ENCODE measurements around the gene GMDS. TPM values are rescaled to one million over a fixed set of nuclear protein-coding genes. Genes with fewer than 3 reads are reported as not detected.

The GMDS gene
- total and polyA plus RNA-seq, 2 donors (not counting 1 experiment from before 2014, with no cell fraction given), result 12.7 to 34.5 TPM

DNA sequence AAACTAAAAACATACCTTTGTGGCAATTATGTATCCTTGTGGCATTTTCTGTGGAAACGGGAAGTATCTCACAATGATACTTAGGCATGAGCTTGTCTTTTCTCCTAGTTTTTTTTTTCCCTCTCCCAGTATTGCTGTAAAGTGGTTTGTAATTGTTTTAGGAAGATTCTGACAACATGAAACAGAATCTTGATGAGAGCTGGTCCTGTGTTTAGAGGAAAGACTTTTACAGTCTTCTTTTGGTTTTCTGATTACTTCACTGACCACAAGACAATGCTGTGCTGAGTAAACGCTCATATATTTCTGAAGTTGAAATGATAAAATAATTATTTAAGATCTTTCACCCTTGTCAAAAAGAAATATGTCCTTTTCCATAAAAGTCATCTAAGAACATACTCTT lies 434.5 kb downstream of the GMDS start:
- no peaks in the 10 kb centered on the region for H3K27me3 ChIP-seq (ENCODE audit: control insufficient read depth, insufficient read depth, low read length)
- H3K79me2 ChIP-seq (ENCODE audit: control insufficient read depth, insufficient read depth, low read length), result no peaks in the 10 kb centered on the region
- no peak overlapping the region for H2AFZ ChIP-seq (ENCODE audit: low read length)
- H3K9ac ChIP-seq (ENCODE audit: insufficient read depth, low read length), result no peak overlapping the region
- no peak for DNase-seq (ENCODE audit: low read depth in 2 of 2)
- TF ChIP-seq CTCF (conservative IDR thresholded peaks at IDR 0.05 in 1 of 2, IDR thresholded peaks at IDR 0.05 in 1 of 2; ENCODE audit: low read depth in 1 of 2, low read length in 2 of 2) (no peak), EZH2 (IDR thresholded peaks at IDR 0.05; ENCODE audit: low read length, missing control alignments) (no peak)
- H4K20me1 ChIP-seq (ENCODE audit: control insufficient read depth, extremely low read depth, insufficient read depth, low read length), result no peaks in the 10 kb centered on the region
- no peaks in the 10 kb centered on the region for H3K4me1 ChIP-seq (ENCODE audit: control insufficient read depth, extremely low read depth, insufficient read depth, low read length)
- H3K27ac ChIP-seq (ENCODE audit: insufficient read depth, low read length), result no peak overlapping the region
- H3K9me3 ChIP-seq (ENCODE audit: control insufficient read depth, insufficient read depth, low read depth, low read length), result no peaks in the 10 kb centered on the region
- no peak overlapping the region for H3K4me3 ChIP-seq (replicated peaks in 1 of 4; ENCODE audit: control extremely low read depth in 1 of 4, insufficient read depth in 1 of 4, low read depth in 3 of 4, low read length in 4 of 4)
- H3K36me3 ChIP-seq (ENCODE audit: control insufficient read depth, insufficient read depth, low read length), result no peaks in the 10 kb centered on the region
- H3K4me2 ChIP-seq (ENCODE audit: extremely low read depth, insufficient read depth, low read length), result no peak overlapping the region

- Histone ChIP-seq H4K20me1 (ENCODE audit: control insufficient read depth, extremely low read depth, insufficient read depth, low read length) (no peaks in the 10 kb centered on the region), H3K4me2 (ENCODE audit: extremely low read depth, insufficient read depth, low read length) (no peak overlapping the region)
- TF ChIP-seq CTCF (conservative IDR thresholded peaks at IDR 0.05 in 1 of 2, IDR thresholded peaks at IDR 0.05 in 1 of 2; ENCODE audit: low read depth in 1 of 2, low read length in 2 of 2), result no peak
- TF ChIP-seq EZH2 (IDR thresholded peaks at IDR 0.05; ENCODE audit: low read length, missing control alignments), result no peak
These were observed 436.0 kb downstream of the GMDS start for GRCh38 chr6:1809291-1809988.

DNA sequence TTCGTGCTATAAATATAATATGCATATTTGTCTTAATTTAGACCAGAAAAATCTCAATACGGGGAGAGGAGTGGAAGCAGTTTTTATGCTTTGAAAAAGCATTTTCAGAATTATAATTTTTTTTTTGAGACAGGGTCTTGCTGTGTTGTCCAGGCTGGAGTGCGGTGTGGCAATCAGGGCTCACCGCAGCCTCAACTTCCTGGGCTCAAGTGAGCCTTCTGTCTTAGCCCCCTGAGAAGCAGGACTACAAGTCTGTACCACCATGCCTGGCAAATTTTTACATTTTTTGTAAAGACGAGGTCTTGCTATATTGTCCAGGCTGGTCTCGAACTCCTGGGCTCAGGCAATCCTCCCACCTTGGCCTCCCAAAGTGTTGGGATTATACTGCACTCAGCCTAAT lies 438.5 kb downstream of the GMDS start:
- no peaks in the 10 kb centered on the region for H3K79me2 ChIP-seq (ENCODE audit: control insufficient read depth, insufficient read depth, low read length)
- no peak overlapping the region for H3K4me2 ChIP-seq (ENCODE audit: extremely low read depth, insufficient read depth, low read length)
- no peaks in the 10 kb centered on the region for H3K4me1 ChIP-seq (ENCODE audit: control insufficient read depth, extremely low read depth, insufficient read depth, low read length)
- H3K9me3 ChIP-seq (ENCODE audit: control insufficient read depth, insufficient read depth, low read depth, low read length), result no peaks in the 10 kb centered on the region
- no peaks in the 10 kb centered on the region for H4K20me1 ChIP-seq (ENCODE audit: control insufficient read depth, extremely low read depth, insufficient read depth, low read length)
- H2AFZ ChIP-seq (ENCODE audit: low read length), result no peak overlapping the region
- no peaks in the 10 kb centered on the region for H3K36me3 ChIP-seq (ENCODE audit: control insufficient read depth, insufficient read depth, low read length)
- H3K4me3 ChIP-seq (replicated peaks in 1 of 4; ENCODE audit: control extremely low read depth in 1 of 4, insufficient read depth in 1 of 4, low read depth in 3 of 4, low read length in 4 of 4), result no peak overlapping the region
- TF ChIP-seq EZH2 (IDR thresholded peaks at IDR 0.05; ENCODE audit: low read length, missing control alignments), result no peak
- no peak for TF ChIP-seq CTCF (conservative IDR thresholded peaks at IDR 0.05 in 1 of 2, IDR thresholded peaks at IDR 0.05 in 1 of 2; ENCODE audit: low read depth in 1 of 2, low read length in 2 of 2)
- H3K27ac ChIP-seq (ENCODE audit: insufficient read depth, low read length), result no peak overlapping the region
- no peak overlapping the region for H3K9ac ChIP-seq (ENCODE audit: insufficient read depth, low read length)
- H3K27me3 ChIP-seq (ENCODE audit: control insufficient read depth, insufficient read depth, low read length), result no peaks in the 10 kb centered on the region
- no peak for DNase-seq (ENCODE audit: low read depth in 2 of 2)

More at GRCh38 chr6:1809291-1809988, 436.0 kb downstream of the GMDS start:
- H3K4me1 ChIP-seq (ENCODE audit: control insufficient read depth, extremely low read depth, insufficient read depth, low read length), result no peaks in the 10 kb centered on the region
- H3K27me3 ChIP-seq (ENCODE audit: control insufficient read depth, insufficient read depth, low read length), result no peaks in the 10 kb centered on the region
- no peak overlapping the region for H3K4me3 ChIP-seq (replicated peaks in 1 of 4; ENCODE audit: control extremely low read depth in 1 of 4, insufficient read depth in 1 of 4, low read depth in 3 of 4, low read length in 4 of 4)
- no peak overlapping the region for H2AFZ ChIP-seq (ENCODE audit: low read length)
- no peak for DNase-seq (ENCODE audit: low read depth in 2 of 2)
- no peak overlapping the region for H3K9ac ChIP-seq (ENCODE audit: insufficient read depth, low read length)
- no peak overlapping the region for H3K27ac ChIP-seq (ENCODE audit: insufficient read depth, low read length)
- H3K79me2 ChIP-seq (ENCODE audit: control insufficient read depth, insufficient read depth, low read length), result no peaks in the 10 kb centered on the region
- no peaks in the 10 kb centered on the region for H3K36me3 ChIP-seq (ENCODE audit: control insufficient read depth, insufficient read depth, low read length)
- no peaks in the 10 kb centered on the region for H3K9me3 ChIP-seq (ENCODE audit: control insufficient read depth, insufficient read depth, low read depth, low read length)

Measured in fibroblast of lung (primary cell).